GM12878 (cell line): ENCODE measurements around the gene BBS9. TPM values are rescaled to one million over a fixed set of nuclear protein-coding genes. Genes with fewer than 3 reads are reported as not detected.

Experiments
- ATAC-seq: fragments of 200-7000 bp; cut with Tn5 transposase; 3 replicates; pipeline ENCODE4 v1.9.1; 2020; ENCODE audit warnings: mild to moderate bottlenecking, moderate library complexity
- BruUV-seq: library from RNA; stranded (reverse); fragments of 400-500 nt; replicated peaks from 2 replicates; lab custom pipeline; 2021; lab: Mats Ljungman, UMichigan
- CTCF ChIA-PET: fragments of 300-600 bp; sonication (Branson Sonifier 250); formaldehyde crosslinking; extraction: SDS; loops from one replicate; lab custom pipeline; 2021; ENCODE audit warnings: inconsistent platforms; lab: Yijun Ruan, JAX
- POLR2A ChIA-PET: fragments of 350-600 bp; formaldehyde crosslinking; extraction: SDS; loops from one replicate; lab custom pipeline; 2021; ENCODE audit warnings: inconsistent platforms; lab: Charles Lee
- RAD21 ChIA-PET: fragments of 300-600 bp; sonication (Branson Sonifier 250); formaldehyde crosslinking; loops from one replicate; lab custom pipeline; 2023; ENCODE audit warnings: antibody characterized with exemption; ENCODE audit not compliant: unreplicated experiment; lab: Charles Lee
- SMC1A ChIA-PET: fragments of 300-600 bp; sonication (Branson Sonifier 250); formaldehyde crosslinking; loops from one replicate; lab custom pipeline; 2023; ENCODE audit not compliant: unreplicated experiment, uncharacterized antibody; lab: Charles Lee
- DNase-seq: peaks from one replicate; pipeline ENCODE4 v3.0.0-alpha.2; 2011; ENCODE audit warnings: low read depth, low spot score
- FAIRE-seq: peaks from 3 replicates; lab custom pipeline; 2011; peaks lifted over from hg19 to GRCh38; lab: Jason Lieb, UNC
- H2AFZ ChIP-seq: 2 replicates; pipeline ENCODE4 v1.6.0; 2011; ENCODE audit warnings: low read depth, low read length, control low read depth; ENCODE audit not compliant: control insufficient read depth
- H3K27ac ChIP-seq: 2 replicates; pipeline ENCODE4 v1.5.1; 2011; ENCODE audit warnings: control low read depth; ENCODE audit not compliant: control insufficient read depth, insufficient read depth
- H3K27me3 ChIP-seq, 2 experiments: replicated peaks in 1 of 2; 2 replicates each; pipeline versions ENCODE4 v1.6.0 to v1.6.1; 2011; ENCODE audit warnings: low read length in 1 of 2; ENCODE audit not compliant: control insufficient read depth in 2 of 2, insufficient read depth in 2 of 2
- H3K36me3 ChIP-seq, 2 experiments: 2 replicates each; pipeline ENCODE4 v1.5.1; 2011; ENCODE audit warnings: low read length in 1 of 2; ENCODE audit not compliant: control insufficient read depth in 2 of 2, insufficient read depth in 2 of 2
- H3K4me1 ChIP-seq: 2 replicates; pipeline ENCODE4 v1.6.1; 2011; ENCODE audit warnings: mild to moderate bottlenecking, low read length, moderate library complexity, mixed read lengths; ENCODE audit not compliant: control insufficient read depth, insufficient read depth
- H3K4me2 ChIP-seq: 2 replicates; pipeline ENCODE4 v1.6.0; 2011; ENCODE audit warnings: control low read depth; ENCODE audit not compliant: control insufficient read depth, insufficient read depth
- H3K4me3 ChIP-seq: fragments of 200-600 bp; sonication (generic); 2 replicates; pipeline ENCODE4 v1.5.1; 2016
- H3K79me2 ChIP-seq: 2 replicates; pipeline ENCODE4 v1.6.0; 2011; ENCODE audit warnings: low read length; ENCODE audit not compliant: control insufficient read depth, insufficient read depth
- H3K9ac ChIP-seq: 2 replicates; pipeline ENCODE4 v1.8.0; 2011; ENCODE audit warnings: low read length, control low read depth, mixed read lengths; ENCODE audit not compliant: control insufficient read depth, insufficient read depth
- H3K9me3 ChIP-seq: replicated peaks from 3 replicates; pipeline ENCODE4 v1.5.1; 2011; ENCODE audit warnings: mild to moderate bottlenecking, low read length; ENCODE audit not compliant: control insufficient read depth, insufficient read depth
- H4K20me1 ChIP-seq: 2 replicates; pipeline ENCODE4 v1.6.0; 2011; ENCODE audit not compliant: control insufficient read depth, insufficient read depth
- NFIC ChIP-seq: IDR thresholded peaks from 2 replicates; pipeline ENCODE4 v1.6.1; 2012; ENCODE audit warnings: low read depth, mild to moderate bottlenecking, inconsistent platforms, low read length, moderate library complexity
- POLR2AphosphoS2 ChIP-seq: IDR thresholded peaks from 2 replicates; pipeline ENCODE4 v1.6.1; 2011; ENCODE audit warnings: low read depth, mild to moderate bottlenecking, low read length, improper control_type of control experiment, moderate library complexity
- SMARCA5 ChIP-seq: fragments of 450-650 bp; IDR thresholded peaks from 2 replicates; pipeline ENCODE4 v1.6.1; 2017; ENCODE audit warnings: mild to moderate bottlenecking
- WRNIP1 ChIP-seq: IDR thresholded peaks from 2 replicates; pipeline ENCODE4 v1.6.1; 2011; ENCODE audit warnings: low read depth, low read length, improper control_type of control experiment, borderline replicate concordance
- ZNF207 ChIP-seq: fragments of 450-650 bp; IDR thresholded peaks from 2 replicates; pipeline ENCODE4 v1.6.1; 2014; ENCODE audit warnings: antibody characterized with exemption, mild to moderate bottlenecking, borderline replicate concordance
- WGBS: methylation state at CpG from one replicate; pipeline ENCODE4 v1.1.6; 2016; ENCODE audit warnings: low lambda C conversion rate; ENCODE audit not compliant: insufficient replicate concordance, insufficient coverage; ENCODE audit errors: missing lambda C conversion rate; 5-methylcytosine and 5-hydroxymethylcytosine counted together
- in situ Hi-C: fragments of 300-500 bp; cut with MboI; formaldehyde crosslinking; loops from 9 replicates; pipeline ENCODE4 v1.14.3; 2018; ENCODE audit warnings: mixed read lengths
- intact Hi-C: fragments of 100-400 bp; cut with micrococcal nuclease; formaldehyde crosslinking; loops from one replicate; pipeline ENCODE4 v1.14.2; 2022; ENCODE audit not compliant: unreplicated experiment
- polyA plus RNA-seq, 11 experiments: library from polyadenylated mRNA; depleted of rRNA in 4 of 11; unstranded in 6 of 11; stranded (reverse) in 5 of 11; fragments of >200 nt; fragmentation: Nextera tagmentation in 4 of 11; fragmentation: Illumina TruSeq in 1 of 11; extraction: Ambion mirVana in 4 of 11; extraction: Trizol in 1 of 11; gene quantifications; 1 replicate in 1 of 11; 2 replicates in 10 of 11; pipeline versions ENCODE4 v1.2.1 to v1.2.3, GENCODE V29; 2011 to 2016; ENCODE audit warnings: inconsistent platforms in 2 of 11, missing spikeins in 2 of 11, low read depth in 1 of 11
- total RNA-seq, 4 experiments: library from RNA; depleted of rRNA in 3 of 4; stranded (reverse); fragments of >200 nt in 3 of 4; fragmentation: Illumina TruSeq in 1 of 4; extraction: Trizol in 1 of 4; gene quantifications; 2 replicates each; pipeline versions ENCODE4 v1.2.1 to v1.2.3, GENCODE V29; 2013 to 2021
- TF ChIP-seq, protein P1 (sequence below): IDR thresholded peaks from 2 replicates; pipeline ENCODE4 v1.6.1; 2012; ENCODE audit warnings: mild to moderate bottlenecking, low read depth, low read length
- TF ChIP-seq, protein P2 (sequence below): fragments of 450-650 bp; IDR thresholded peaks from 2 replicates; pipeline ENCODE4 v1.6.1; 2016; ENCODE audit warnings: mild to moderate bottlenecking
- TF ChIP-seq, protein P3 (sequence below): fragments of 450-650 bp; IDR thresholded peaks from 2 replicates; pipeline ENCODE4 v1.6.1; 2017; ENCODE audit warnings: mild to moderate bottlenecking

BBS9 gene
- total and polyA plus RNA-seq, 10 of the 15 experiments (the other 5 are each of a cell fraction or from before 2014, with no cell fraction given), result 1.2 to 5.6 (median 2.3) TPM

DNA sequence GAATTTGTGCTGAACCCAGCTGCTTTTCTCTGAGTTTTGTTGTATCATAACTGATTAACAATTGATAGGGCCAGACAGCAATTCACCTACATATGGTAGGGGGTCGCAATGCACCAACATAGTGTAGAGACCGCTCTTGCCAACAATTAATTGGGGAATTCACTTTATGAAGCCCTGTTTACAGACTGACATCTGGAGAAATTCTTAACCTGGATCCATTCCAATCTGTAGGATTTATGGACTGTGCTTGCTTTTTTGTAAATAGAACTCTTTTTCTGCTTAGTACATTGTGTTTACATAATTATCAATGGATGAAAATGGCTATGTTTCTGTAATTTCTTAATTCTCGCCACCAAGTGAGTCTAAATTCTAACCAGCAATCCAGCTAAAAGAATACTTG is 464.2 kb downstream of the BBS9 start:
- ATAC-seq, result no peak
- ChIA-PET RAD21 (no interaction called here), POLR2A (no interaction called here), SMC1A (no interaction called here), CTCF (interaction anchor here (1.0 kb wide), 1 partner anchor 68 kb away, joined by 4 read pairs; no protein-coding TSS in a partner anchor)
- 44% methylated on average over 3 of the region's 3 CpGs for WGBS
- no peaks in the 10 kb centered on the region for H3K79me2 ChIP-seq
- H3K27ac ChIP-seq, result no peak overlapping the region
- in situ Hi-C loops (no loop called here), intact Hi-C loops (no loop called here)
- FAIRE-seq, result no peak
- no peaks in the 10 kb centered on the region for H3K36me3 ChIP-seq
- BruUV-seq, result no TSS peak
- H3K27me3 ChIP-seq, result no peaks in the 10 kb centered on the region
- H2AFZ ChIP-seq, result no peak overlapping the region
- H3K4me2 ChIP-seq, result no peak overlapping the region
- H3K4me3 ChIP-seq, result no peak overlapping the region
- DNase-seq, result no peak
- H3K9ac ChIP-seq, result no peak overlapping the region
- no peaks in the 10 kb centered on the region for H3K4me1 ChIP-seq
- TF ChIP-seq, protein P1, sequence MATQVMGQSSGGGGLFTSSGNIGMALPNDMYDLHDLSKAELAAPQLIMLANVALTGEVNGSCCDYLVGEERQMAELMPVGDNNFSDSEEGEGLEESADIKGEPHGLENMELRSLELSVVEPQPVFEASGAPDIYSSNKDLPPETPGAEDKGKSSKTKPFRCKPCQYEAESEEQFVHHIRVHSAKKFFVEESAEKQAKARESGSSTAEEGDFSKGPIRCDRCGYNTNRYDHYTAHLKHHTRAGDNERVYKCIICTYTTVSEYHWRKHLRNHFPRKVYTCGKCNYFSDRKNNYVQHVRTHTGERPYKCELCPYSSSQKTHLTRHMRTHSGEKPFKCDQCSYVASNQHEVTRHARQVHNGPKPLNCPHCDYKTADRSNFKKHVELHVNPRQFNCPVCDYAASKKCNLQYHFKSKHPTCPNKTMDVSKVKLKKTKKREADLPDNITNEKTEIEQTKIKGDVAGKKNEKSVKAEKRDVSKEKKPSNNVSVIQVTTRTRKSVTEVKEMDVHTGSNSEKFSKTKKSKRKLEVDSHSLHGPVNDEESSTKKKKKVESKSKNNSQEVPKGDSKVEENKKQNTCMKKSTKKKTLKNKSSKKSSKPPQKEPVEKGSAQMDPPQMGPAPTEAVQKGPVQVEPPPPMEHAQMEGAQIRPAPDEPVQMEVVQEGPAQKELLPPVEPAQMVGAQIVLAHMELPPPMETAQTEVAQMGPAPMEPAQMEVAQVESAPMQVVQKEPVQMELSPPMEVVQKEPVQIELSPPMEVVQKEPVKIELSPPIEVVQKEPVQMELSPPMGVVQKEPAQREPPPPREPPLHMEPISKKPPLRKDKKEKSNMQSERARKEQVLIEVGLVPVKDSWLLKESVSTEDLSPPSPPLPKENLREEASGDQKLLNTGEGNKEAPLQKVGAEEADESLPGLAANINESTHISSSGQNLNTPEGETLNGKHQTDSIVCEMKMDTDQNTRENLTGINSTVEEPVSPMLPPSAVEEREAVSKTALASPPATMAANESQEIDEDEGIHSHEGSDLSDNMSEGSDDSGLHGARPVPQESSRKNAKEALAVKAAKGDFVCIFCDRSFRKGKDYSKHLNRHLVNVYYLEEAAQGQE, result no peak
- TF ChIP-seq ZNF207, result no peak
- TF ChIP-seq WRNIP1, result no peak
- no peak for TF ChIP-seq SMARCA5
- no peak for TF ChIP-seq POLR2AphosphoS2
- TF ChIP-seq, protein P2, sequence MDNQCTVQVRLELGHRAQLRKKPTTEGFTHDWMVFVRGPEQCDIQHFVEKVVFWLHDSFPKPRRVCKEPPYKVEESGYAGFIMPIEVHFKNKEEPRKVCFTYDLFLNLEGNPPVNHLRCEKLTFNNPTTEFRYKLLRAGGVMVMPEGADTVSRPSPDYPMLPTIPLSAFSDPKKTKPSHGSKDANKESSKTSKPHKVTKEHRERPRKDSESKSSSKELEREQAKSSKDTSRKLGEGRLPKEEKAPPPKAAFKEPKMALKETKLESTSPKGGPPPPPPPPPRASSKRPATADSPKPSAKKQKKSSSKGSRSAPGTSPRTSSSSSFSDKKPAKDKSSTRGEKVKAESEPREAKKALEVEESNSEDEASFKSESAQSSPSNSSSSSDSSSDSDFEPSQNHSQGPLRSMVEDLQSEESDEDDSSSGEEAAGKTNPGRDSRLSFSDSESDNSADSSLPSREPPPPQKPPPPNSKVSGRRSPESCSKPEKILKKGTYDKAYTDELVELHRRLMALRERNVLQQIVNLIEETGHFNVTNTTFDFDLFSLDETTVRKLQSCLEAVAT, result no peak
- no peak for TF ChIP-seq NFIC
- TF ChIP-seq, protein P3, sequence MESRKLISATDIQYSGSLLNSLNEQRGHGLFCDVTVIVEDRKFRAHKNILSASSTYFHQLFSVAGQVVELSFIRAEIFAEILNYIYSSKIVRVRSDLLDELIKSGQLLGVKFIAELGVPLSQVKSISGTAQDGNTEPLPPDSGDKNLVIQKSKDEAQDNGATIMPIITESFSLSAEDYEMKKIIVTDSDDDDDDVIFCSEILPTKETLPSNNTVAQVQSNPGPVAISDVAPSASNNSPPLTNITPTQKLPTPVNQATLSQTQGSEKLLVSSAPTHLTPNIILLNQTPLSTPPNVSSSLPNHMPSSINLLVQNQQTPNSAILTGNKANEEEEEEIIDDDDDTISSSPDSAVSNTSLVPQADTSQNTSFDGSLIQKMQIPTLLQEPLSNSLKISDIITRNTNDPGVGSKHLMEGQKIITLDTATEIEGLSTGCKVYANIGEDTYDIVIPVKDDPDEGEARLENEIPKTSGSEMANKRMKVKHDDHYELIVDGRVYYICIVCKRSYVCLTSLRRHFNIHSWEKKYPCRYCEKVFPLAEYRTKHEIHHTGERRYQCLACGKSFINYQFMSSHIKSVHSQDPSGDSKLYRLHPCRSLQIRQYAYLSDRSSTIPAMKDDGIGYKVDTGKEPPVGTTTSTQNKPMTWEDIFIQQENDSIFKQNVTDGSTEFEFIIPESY, result no peak
- no peaks in the 10 kb centered on the region for H4K20me1 ChIP-seq
- no peaks in the 10 kb centered on the region for H3K9me3 ChIP-seq
